ENCODE results near the gene ENG. TPM values are rescaled to one million over a fixed set of nuclear protein-coding genes. Genes with fewer than 3 reads are reported as not detected.
A peak's percentile ranks its signal among the peaks of the same experiment; 100 is the strongest.

ENG gene
- total RNA-seq, 1 experiment from 2014 or later: 29.9 TPM

DNA sequence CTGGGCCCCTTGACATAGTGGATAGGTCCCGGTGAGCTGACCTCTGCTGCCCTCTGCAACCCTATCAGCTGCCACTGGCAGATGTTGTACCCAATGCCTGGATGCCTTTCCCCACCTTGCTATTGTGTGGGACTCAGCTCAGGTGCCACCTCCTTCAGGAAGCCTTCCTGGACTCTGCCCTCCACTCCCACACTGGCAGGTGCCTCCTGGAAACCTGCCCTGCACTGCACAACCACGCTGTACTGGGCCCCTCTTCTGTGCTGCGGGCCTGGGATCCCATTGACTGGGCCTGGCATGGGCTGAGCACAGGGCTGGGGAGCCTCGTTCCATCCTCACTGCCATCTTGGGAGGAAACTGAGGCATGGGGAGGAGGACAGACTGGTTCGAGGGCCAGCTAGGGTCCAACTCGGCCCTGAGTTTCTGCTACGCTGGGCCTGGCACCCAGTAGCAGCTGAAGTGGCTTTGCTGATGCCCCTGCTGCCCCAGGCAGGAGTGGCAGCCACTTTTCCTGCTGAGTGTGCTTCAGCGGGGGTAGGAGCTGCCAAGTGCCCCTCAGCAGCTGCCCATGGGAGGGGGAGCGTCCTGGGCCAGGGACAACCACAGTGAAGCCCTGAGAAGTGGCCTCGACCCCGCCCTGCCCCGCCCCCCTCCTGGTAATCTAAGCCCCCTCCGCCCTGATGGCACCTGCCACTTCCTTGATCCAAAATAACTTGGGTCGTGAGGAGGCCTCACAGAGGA, 21.7 kb upstream of the ENG start:
- no peak for TF ChIP-seq EZH2 (IDR thresholded peaks at IDR 0.05; ENCODE audit: borderline replicate concordance, low read depth, low read length, poor library complexity, severe bottlenecking)
- TF ChIP-seq, protein P1, sequence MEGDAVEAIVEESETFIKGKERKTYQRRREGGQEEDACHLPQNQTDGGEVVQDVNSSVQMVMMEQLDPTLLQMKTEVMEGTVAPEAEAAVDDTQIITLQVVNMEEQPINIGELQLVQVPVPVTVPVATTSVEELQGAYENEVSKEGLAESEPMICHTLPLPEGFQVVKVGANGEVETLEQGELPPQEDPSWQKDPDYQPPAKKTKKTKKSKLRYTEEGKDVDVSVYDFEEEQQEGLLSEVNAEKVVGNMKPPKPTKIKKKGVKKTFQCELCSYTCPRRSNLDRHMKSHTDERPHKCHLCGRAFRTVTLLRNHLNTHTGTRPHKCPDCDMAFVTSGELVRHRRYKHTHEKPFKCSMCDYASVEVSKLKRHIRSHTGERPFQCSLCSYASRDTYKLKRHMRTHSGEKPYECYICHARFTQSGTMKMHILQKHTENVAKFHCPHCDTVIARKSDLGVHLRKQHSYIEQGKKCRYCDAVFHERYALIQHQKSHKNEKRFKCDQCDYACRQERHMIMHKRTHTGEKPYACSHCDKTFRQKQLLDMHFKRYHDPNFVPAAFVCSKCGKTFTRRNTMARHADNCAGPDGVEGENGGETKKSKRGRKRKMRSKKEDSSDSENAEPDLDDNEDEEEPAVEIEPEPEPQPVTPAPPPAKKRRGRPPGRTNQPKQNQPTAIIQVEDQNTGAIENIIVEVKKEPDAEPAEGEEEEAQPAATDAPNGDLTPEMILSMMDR (conservative IDR thresholded peaks at IDR 0.05; ENCODE audit: low read depth, low read length): no peak
- no peak overlapping the region for H3K4me3 ChIP-seq (ENCODE audit: low read depth, low read length, poor library complexity, severe bottlenecking)
- no peaks in the 10 kb centered on the region for H3K27me3 ChIP-seq (replicated peaks; ENCODE audit: insufficient read depth, low read depth, low read length, poor library complexity)
- DNase-seq (ENCODE audit: low spot score): no peak
- H3K36me3 ChIP-seq (ENCODE audit: insufficient read depth, low read length, poor library complexity, severe bottlenecking): no peaks in the 10 kb centered on the region
- H3K27ac ChIP-seq (ENCODE audit: low read depth, low read length, poor library complexity, severe bottlenecking): peak overlapping the region; percentile 37
- intact Hi-C loops (cut with micrococcal nuclease; ENCODE audit: unreplicated experiment): no loop called here
- POLR2A ChIA-PET (ENCODE audit: low non-redundant PET): no interaction called here
- H3K4me1 ChIP-seq (ENCODE audit: insufficient read depth, low read length, poor library complexity, severe bottlenecking): peaks cover 19% of the 10 kb centered on the region
- H3K9me3 ChIP-seq (ENCODE audit: low read depth, low read length, poor library complexity, severe bottlenecking): no peaks in the 10 kb centered on the region
- CTCF ChIA-PET: no interaction called here
- no TSS peak for BruUV-seq (replicated peaks)

DNA sequence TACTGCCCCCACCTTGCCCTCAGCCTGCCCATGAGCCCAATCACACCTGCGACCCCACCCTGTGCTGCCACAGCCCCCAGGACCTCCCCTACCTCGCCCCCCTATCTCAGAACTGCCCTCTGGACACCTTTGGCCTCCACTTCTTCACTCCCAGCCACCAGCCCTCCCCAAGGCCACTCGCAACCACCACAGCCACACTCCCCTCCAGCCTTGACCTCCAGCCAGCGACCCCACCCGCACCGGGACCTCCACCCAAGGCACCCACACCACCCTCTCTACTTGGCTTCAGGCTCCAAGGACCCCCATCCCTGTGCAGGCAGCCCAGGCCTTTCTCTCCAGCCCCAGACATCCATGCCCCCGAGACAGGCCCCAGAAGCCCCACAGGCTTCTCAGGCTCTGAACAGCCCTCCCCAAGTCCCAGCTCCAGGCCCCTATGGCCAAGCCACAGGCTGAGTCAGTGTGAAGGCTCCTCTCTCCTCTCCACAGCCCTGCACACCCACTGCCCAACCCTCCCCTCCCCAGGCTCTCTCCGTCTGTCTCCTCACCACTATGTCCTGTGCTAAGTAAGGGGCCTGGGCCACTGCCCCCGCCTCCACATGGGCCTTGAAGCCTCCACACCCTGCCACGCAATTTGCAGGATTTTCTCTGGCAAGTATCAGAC, 21.0 kb upstream of the ENG start:
- H3K27me3 ChIP-seq (replicated peaks; ENCODE audit: insufficient read depth, low read depth, low read length, poor library complexity): no peaks in the 10 kb centered on the region
- POLR2A ChIA-PET (ENCODE audit: low non-redundant PET): no interaction called here
- H3K4me3 ChIP-seq (ENCODE audit: low read depth, low read length, poor library complexity, severe bottlenecking): no peak overlapping the region
- no TSS peak for BruUV-seq (replicated peaks)
- H3K36me3 ChIP-seq (ENCODE audit: insufficient read depth, low read length, poor library complexity, severe bottlenecking): no peaks in the 10 kb centered on the region
- H3K9me3 ChIP-seq (ENCODE audit: low read depth, low read length, poor library complexity, severe bottlenecking): no peaks in the 10 kb centered on the region
- peaks cover 19% of the 10 kb centered on the region for H3K4me1 ChIP-seq (ENCODE audit: insufficient read depth, low read length, poor library complexity, severe bottlenecking)
- TF ChIP-seq, protein P1 (conservative IDR thresholded peaks at IDR 0.05; ENCODE audit: low read depth, low read length): no peak
- no peak for TF ChIP-seq EZH2 (IDR thresholded peaks at IDR 0.05; ENCODE audit: borderline replicate concordance, low read depth, low read length, poor library complexity, severe bottlenecking)
- CTCF ChIA-PET: no interaction called here
- DNase-seq (ENCODE audit: low spot score): no peak
- peak overlapping the region; percentile 37 for H3K27ac ChIP-seq (ENCODE audit: low read depth, low read length, poor library complexity, severe bottlenecking)
- intact Hi-C loops (cut with micrococcal nuclease; ENCODE audit: unreplicated experiment): no loop called here

DNA sequence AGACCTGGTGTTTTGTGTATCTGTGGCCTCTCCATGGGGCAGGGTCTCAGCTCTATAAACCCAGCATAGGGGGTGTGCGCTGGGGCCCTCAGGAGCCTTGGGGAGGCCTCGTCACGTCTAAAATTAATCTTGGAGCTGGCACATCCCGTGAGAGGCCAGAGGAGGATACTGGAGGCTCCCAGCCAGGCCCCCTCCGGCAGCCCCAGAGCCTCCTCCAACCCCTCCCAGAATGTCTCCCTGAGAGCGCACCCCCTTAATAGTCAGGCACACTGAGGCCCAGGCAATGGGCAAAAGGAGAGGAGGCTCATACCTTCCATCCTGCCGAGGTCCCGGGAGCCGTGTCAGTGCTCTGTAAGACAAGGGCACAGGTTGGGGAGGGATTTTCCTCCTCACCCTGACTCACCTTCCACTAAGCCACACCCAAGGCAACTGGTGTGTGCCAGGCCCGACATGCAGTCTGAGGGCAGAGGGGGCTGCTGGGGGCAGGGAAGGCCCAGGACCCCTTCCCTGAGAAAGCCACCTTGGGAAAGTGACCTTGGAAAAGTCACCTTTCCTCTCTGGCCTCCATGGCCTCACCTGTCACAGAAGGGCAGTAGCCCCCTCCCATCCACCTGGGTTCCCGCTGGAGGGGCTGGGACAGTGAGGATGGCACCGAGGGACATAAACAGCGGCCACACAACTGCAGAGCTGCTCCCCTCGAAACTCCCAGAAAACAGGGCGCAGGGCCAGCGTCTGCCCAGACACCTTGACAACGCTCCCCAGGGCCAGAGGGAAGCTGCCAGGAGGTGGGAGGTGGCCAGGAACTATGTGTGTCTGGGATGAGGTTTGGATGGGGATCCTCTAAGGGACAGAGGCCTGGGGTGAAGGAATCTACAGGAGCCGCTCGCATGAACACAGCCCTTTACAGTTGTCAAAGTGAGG, 20.1 kb upstream of the ENG start:
- Histone ChIP-seq H3K27ac (ENCODE audit: low read depth, low read length, poor library complexity, severe bottlenecking) (no peak overlapping the region), H3K27me3 (replicated peaks; ENCODE audit: insufficient read depth, low read depth, low read length, poor library complexity) (no peaks in the 10 kb centered on the region), H3K9me3 (ENCODE audit: low read depth, low read length, poor library complexity, severe bottlenecking) (no peaks in the 10 kb centered on the region), H3K4me1 (ENCODE audit: insufficient read depth, low read length, poor library complexity, severe bottlenecking) (peaks cover 19% of the 10 kb centered on the region), H3K4me3 (ENCODE audit: low read depth, low read length, poor library complexity, severe bottlenecking) (no peak overlapping the region), H3K36me3 (ENCODE audit: insufficient read depth, low read length, poor library complexity, severe bottlenecking) (no peaks in the 10 kb centered on the region)
- no peak for DNase-seq (ENCODE audit: low spot score)
- POLR2A ChIA-PET (ENCODE audit: low non-redundant PET): no interaction called here
- BruUV-seq (replicated peaks): no TSS peak
- TF ChIP-seq EZH2 (IDR thresholded peaks at IDR 0.05; ENCODE audit: borderline replicate concordance, low read depth, low read length, poor library complexity, severe bottlenecking): no peak
- TF ChIP-seq, protein P1 (conservative IDR thresholded peaks at IDR 0.05; ENCODE audit: low read depth, low read length): no peak
- intact Hi-C loops (cut with micrococcal nuclease; ENCODE audit: unreplicated experiment): no loop called here
- CTCF ChIA-PET: no interaction called here

Measured in A673 (cell line).